GM18870 (cell line): Measurements from ENCODE around the gene USH1C.

ENCODE experiments used
- ATAC-seq: cut with Tn5 transposase; IDR thresholded peaks from one replicate; pipeline ENCODE4 v1.9.1; 2021; ENCODE audit warnings: moderate library complexity; ENCODE audit not compliant: unreplicated experiment

The USH1C gene

GRCh38 chr11:17528906-17529843 is 15.0 kb downstream of the USH1C start:
- ATAC-seq: no peak

- ATAC-seq: no peak
Observed at GRCh38 chr11:17528181-17528691, 16.0 kb downstream of the USH1C start.

GRCh38 chr11:17527628-17527995 is 16.6 kb downstream of the USH1C start:
- ATAC-seq: no peak

GRCh38 chr11:17526931-17527627 is 17.1 kb downstream of the USH1C start:
- no peak for ATAC-seq

- ATAC-seq: no peak
Observed at GRCh38 chr11:17526326-17526725, 17.9 kb downstream of the USH1C start.

GRCh38 chr11:17525570-17525969 is 18.6 kb downstream of the USH1C start:
- ATAC-seq: no peak

GRCh38 chr11:17524221-17524620 is 20.0 kb downstream of the USH1C start:
- no peak for ATAC-seq

- no peak for ATAC-seq
Observed at GRCh38 chr11:17522655-17523054, 21.6 kb downstream of the USH1C start.

- ATAC-seq: no peak
Observed at GRCh38 chr11:17521106-17521900, 22.9 kb downstream of the USH1C start.

GRCh38 chr11:17519061-17519885 is 24.9 kb downstream of the USH1C start:
- ATAC-seq: no peak

- ATAC-seq: no peak
Observed at GRCh38 chr11:17518366-17518765, 25.9 kb downstream of the USH1C start.

GRCh38 chr11:17517186-17517585 is 27.0 kb downstream of the USH1C start:
- ATAC-seq: no peak

GRCh38 chr11:17516551-17517150 is 27.6 kb downstream of the USH1C start:
- ATAC-seq: no peak

GRCh38 chr11:17515443-17516176 is 28.6 kb downstream of the USH1C start:
- ATAC-seq: no peak

GRCh38 chr11:17514476-17514875 is 29.7 kb downstream of the USH1C start:
- no peak for ATAC-seq

- no peak for ATAC-seq
Observed at GRCh38 chr11:17513853-17514252, 30.4 kb downstream of the USH1C start.

- ATAC-seq: no peak
Observed at GRCh38 chr11:17512101-17512500, 32.1 kb downstream of the USH1C start.

GRCh38 chr11:17511571-17511970 is 32.6 kb downstream of the USH1C start:
- ATAC-seq: no peak

GRCh38 chr11:17510507-17511206 is 33.6 kb downstream of the USH1C start:
- ATAC-seq: no peak
